ENCODE data around the gene CDK13. TPM values are rescaled to one million over a fixed set of nuclear protein-coding genes. Genes with fewer than 3 reads are reported as not detected.

The CDK13 gene
- polyA plus RNA-seq, 3 donors: 8.8 to 25.7 (median 11.2) TPM

GRCh38 chr7:40000734-40001315 lies 50.8 kb downstream of the CDK13 start:
- DNase-seq: no peak
- no peak overlapping the region for H2AFZ ChIP-seq (ENCODE audit: insufficient read depth, low read depth, low read length, poor library complexity, severe bottlenecking)
- Mint-ChIP-seq H3K4me3 (no peak overlapping the region), H3K4me1 (peaks cover 4% of the 10 kb centered on the region), H3K36me3 (peaks cover 29 to 53% of the 10 kb centered on the region in 2 donors), H3K27me3 (ENCODE audit: low read depth in 3 of 3) (no peaks in the 10 kb centered on the region), H3K9me3 (no peaks in the 10 kb centered on the region), H3K27ac (no peak overlapping the region)
- H3K4me3 ChIP-seq (replicated peaks in 1 of 3; ENCODE audit: low read depth in 2 of 3, low read length in 3 of 3): no peak overlapping the region
- no peak overlapping the region for H3K27ac ChIP-seq (ENCODE audit: low read depth in 1 of 2, low read length in 2 of 2)
- intact Hi-C loops (cut with micrococcal nuclease): no loop called here
- no peak overlapping the region for H3K9ac ChIP-seq (ENCODE audit: insufficient read depth, low read length, poor library complexity, severe bottlenecking)
- peaks cover 21% of the 10 kb centered on the region for H4K20me1 ChIP-seq (ENCODE audit: insufficient read depth, low read length)
- no peaks in the 10 kb centered on the region for H3K27me3 ChIP-seq (ENCODE audit: control insufficient read depth in 2 of 2, insufficient read depth in 2 of 2, low read length in 2 of 2)
- H3K9me3 ChIP-seq (replicated peaks in 1 of 2; ENCODE audit: control insufficient read depth in 1 of 2, insufficient read depth in 1 of 2, low read length in 2 of 2): no peaks in the 10 kb centered on the region
- no peak for TF ChIP-seq CTCF (IDR thresholded peaks at IDR 0.05)
- no peak overlapping the region for H3K4me2 ChIP-seq (replicated peaks; ENCODE audit: extremely low read depth, low read length, poor library complexity, severe bottlenecking)
- H3K79me2 ChIP-seq (ENCODE audit: insufficient read depth, low read length): peaks cover 28% of the 10 kb centered on the region
- WGBS (ENCODE audit: insufficient coverage): no CpG with 5 or more reads among the region's 6 CpGs
- no peaks in the 10 kb centered on the region for H3K4me1 ChIP-seq (ENCODE audit: control insufficient read depth in 1 of 2, insufficient read depth in 2 of 2, low read length in 2 of 2)
- peaks cover 20 to 77% of the 10 kb centered on the region in 2 donors for H3K36me3 ChIP-seq (replicated peaks in 1 of 2; ENCODE audit: control insufficient read depth in 1 of 2, insufficient read depth in 2 of 2, low read length in 2 of 2)

GRCh38 chr7:40001649-40002048 lies 51.6 kb downstream of the CDK13 start:
- no CpG with 5 or more reads among the region's 3 CpGs for WGBS (ENCODE audit: insufficient coverage)
- TF ChIP-seq CTCF (IDR thresholded peaks at IDR 0.05): no peak
- H3K9me3 ChIP-seq (replicated peaks in 1 of 2; ENCODE audit: control insufficient read depth in 1 of 2, insufficient read depth in 1 of 2, low read length in 2 of 2): no peaks in the 10 kb centered on the region
- H3K4me3 Mint-ChIP-seq: no peak overlapping the region
- H3K79me2 ChIP-seq (ENCODE audit: insufficient read depth, low read length): peaks cover 23% of the 10 kb centered on the region
- peaks cover 20 to 78% of the 10 kb centered on the region in 2 donors for H3K36me3 ChIP-seq (replicated peaks in 1 of 2; ENCODE audit: control insufficient read depth in 1 of 2, insufficient read depth in 2 of 2, low read length in 2 of 2)
- peaks cover 4% of the 10 kb centered on the region for H3K4me1 Mint-ChIP-seq
- H2AFZ ChIP-seq (ENCODE audit: insufficient read depth, low read depth, low read length, poor library complexity, severe bottlenecking): no peak overlapping the region
- H3K36me3 Mint-ChIP-seq: peaks cover 30 to 55% of the 10 kb centered on the region in 2 donors
- H3K4me2 ChIP-seq (replicated peaks; ENCODE audit: extremely low read depth, low read length, poor library complexity, severe bottlenecking): no peak overlapping the region
- no peak overlapping the region for H3K4me3 ChIP-seq (replicated peaks in 1 of 3; ENCODE audit: low read depth in 2 of 3, low read length in 3 of 3)
- no peak for DNase-seq
- no peaks in the 10 kb centered on the region for H3K9me3 Mint-ChIP-seq
- H3K27ac ChIP-seq (ENCODE audit: low read depth in 1 of 2, low read length in 2 of 2): no peak overlapping the region
- peaks cover 13% of the 10 kb centered on the region for H4K20me1 ChIP-seq (ENCODE audit: insufficient read depth, low read length)
- intact Hi-C loops (cut with micrococcal nuclease): no loop called here
- peak overlapping the region in 1 of 7 donors; percentile 32 for H3K27ac Mint-ChIP-seq
- H3K4me1 ChIP-seq (ENCODE audit: control insufficient read depth in 1 of 2, insufficient read depth in 2 of 2, low read length in 2 of 2): no peaks in the 10 kb centered on the region
- H3K9ac ChIP-seq (ENCODE audit: insufficient read depth, low read length, poor library complexity, severe bottlenecking): no peak overlapping the region
- no peaks in the 10 kb centered on the region for H3K27me3 Mint-ChIP-seq (ENCODE audit: low read depth in 3 of 3)
- H3K27me3 ChIP-seq (ENCODE audit: control insufficient read depth in 2 of 2, insufficient read depth in 2 of 2, low read length in 2 of 2): no peaks in the 10 kb centered on the region
